ENCODE data around the gene PTPRQ. TPM values are rescaled to one million over a fixed set of nuclear protein-coding genes. Genes with fewer than 3 reads are reported as not detected.

PTPRQ gene
- polyA plus RNA-seq, 1 donor (not counting 4 experiments of a cell fraction or from before 2014, with no cell fraction given): 0.01 TPM

DNA sequence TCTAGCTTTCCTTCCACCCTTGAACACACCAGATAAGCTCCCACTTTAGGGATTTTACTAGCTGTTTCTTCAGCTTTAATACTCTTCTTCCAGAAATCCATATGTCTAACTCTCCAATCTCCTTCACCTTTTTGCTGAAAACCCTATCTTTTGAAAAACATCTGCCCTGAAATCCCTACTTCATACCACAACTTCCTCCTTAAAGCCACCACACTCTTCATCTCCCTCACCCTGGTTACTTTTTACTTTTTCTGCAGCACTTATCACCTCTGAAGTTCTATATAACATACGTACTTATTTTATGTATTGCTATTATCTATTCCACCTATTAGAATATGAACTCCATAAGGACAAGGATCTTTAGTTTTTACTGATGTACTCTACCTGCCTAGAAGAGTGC is 28.6 kb upstream of the PTPRQ start:
- TF ChIP-seq EZH2 (IDR thresholded peaks at IDR 0.05; ENCODE audit: low read length): no peak
- TF ChIP-seq, protein P1, sequence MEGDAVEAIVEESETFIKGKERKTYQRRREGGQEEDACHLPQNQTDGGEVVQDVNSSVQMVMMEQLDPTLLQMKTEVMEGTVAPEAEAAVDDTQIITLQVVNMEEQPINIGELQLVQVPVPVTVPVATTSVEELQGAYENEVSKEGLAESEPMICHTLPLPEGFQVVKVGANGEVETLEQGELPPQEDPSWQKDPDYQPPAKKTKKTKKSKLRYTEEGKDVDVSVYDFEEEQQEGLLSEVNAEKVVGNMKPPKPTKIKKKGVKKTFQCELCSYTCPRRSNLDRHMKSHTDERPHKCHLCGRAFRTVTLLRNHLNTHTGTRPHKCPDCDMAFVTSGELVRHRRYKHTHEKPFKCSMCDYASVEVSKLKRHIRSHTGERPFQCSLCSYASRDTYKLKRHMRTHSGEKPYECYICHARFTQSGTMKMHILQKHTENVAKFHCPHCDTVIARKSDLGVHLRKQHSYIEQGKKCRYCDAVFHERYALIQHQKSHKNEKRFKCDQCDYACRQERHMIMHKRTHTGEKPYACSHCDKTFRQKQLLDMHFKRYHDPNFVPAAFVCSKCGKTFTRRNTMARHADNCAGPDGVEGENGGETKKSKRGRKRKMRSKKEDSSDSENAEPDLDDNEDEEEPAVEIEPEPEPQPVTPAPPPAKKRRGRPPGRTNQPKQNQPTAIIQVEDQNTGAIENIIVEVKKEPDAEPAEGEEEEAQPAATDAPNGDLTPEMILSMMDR (optimal IDR thresholded peaks at IDR 0.05 in 1 of 3, IDR thresholded peaks at IDR 0.05 in 1 of 3, conservative IDR thresholded peaks at IDR 0.05 in 1 of 3; ENCODE audit: extremely low read depth in 1 of 3, insufficient read depth in 2 of 3, low read length in 3 of 3): no peak
- FAIRE-seq: no peak
- Histone ChIP-seq H3K9me3 (ENCODE audit: control insufficient read depth, low read depth, low read length) (no peaks in the 10 kb centered on the region), H3K4me1 (ENCODE audit: control insufficient read depth, extremely low read depth, insufficient read depth, low read length) (no peaks in the 10 kb centered on the region), H3K27me3 (ENCODE audit: control insufficient read depth, extremely low read depth, insufficient read depth, low read length) (no peaks in the 10 kb centered on the region), H3K79me2 (ENCODE audit: control insufficient read depth, insufficient read depth, low read length) (no peaks in the 10 kb centered on the region), H3K9me1 (ENCODE audit: control insufficient read depth, extremely low read depth, insufficient read depth, low read length) (no peaks in the 10 kb centered on the region), H3K9ac (ENCODE audit: control insufficient read depth, extremely low read depth, insufficient read depth, low read length) (no peak overlapping the region), H2AFZ (ENCODE audit: control insufficient read depth, low read length) (no peak overlapping the region), H3K4me2 (ENCODE audit: control insufficient read depth, extremely low read depth, insufficient read depth, low read depth, low read length) (no peak overlapping the region), H3K27ac (ENCODE audit: control insufficient read depth, insufficient read depth, low read length) (no peak overlapping the region), H3K4me3 (ENCODE audit: control insufficient read depth in 2 of 3, extremely low read depth in 1 of 3, insufficient read depth in 2 of 3, low read depth in 1 of 3, low read length in 3 of 3) (no peak overlapping the region), H3K36me3 (ENCODE audit: control insufficient read depth in 2 of 2, extremely low read depth in 1 of 2, insufficient read depth in 2 of 2, low read length in 2 of 2) (no peaks in the 10 kb centered on the region), H4K20me1 (ENCODE audit: control insufficient read depth, extremely low read depth, insufficient read depth, low read length) (no peaks in the 10 kb centered on the region)
- DNase-seq (ENCODE audit: low read depth, low spot score): no peak
- dilution Hi-C loops (cut with MboI; ENCODE audit: extremely low pct_ligation_motif_present, low sequenced_read_pairs): no loop called here

DNA sequence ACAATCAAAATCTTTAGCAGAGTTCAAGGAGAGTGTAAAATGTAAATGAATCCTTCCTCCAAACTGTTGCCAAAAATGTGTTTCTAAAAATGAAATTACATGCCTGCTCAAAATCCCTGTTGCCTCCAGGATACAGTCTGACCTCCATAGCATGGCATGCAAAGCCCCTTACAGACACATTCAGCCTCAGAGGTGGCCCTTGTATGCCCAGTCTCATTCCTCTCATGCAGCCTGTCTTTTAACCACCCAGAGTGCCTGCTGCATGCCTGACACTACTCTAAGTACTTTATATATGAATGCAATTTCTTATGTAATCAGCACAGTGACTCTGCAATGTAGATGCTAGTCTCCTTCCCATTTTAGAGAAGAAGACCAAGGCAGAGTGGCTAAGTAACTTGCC is 24.4 kb upstream of the PTPRQ start:
- no peak overlapping the region for H3K9ac ChIP-seq (ENCODE audit: control insufficient read depth, extremely low read depth, insufficient read depth, low read length)
- no peaks in the 10 kb centered on the region for H3K9me3 ChIP-seq (ENCODE audit: control insufficient read depth, low read depth, low read length)
- H3K4me1 ChIP-seq (ENCODE audit: control insufficient read depth, extremely low read depth, insufficient read depth, low read length): no peaks in the 10 kb centered on the region
- H3K27ac ChIP-seq (ENCODE audit: control insufficient read depth, insufficient read depth, low read length): no peak overlapping the region
- H3K4me2 ChIP-seq (ENCODE audit: control insufficient read depth, extremely low read depth, insufficient read depth, low read depth, low read length): no peak overlapping the region
- dilution Hi-C loops (cut with MboI; ENCODE audit: extremely low pct_ligation_motif_present, low sequenced_read_pairs): no loop called here
- DNase-seq (ENCODE audit: low read depth, low spot score): no peak
- H3K36me3 ChIP-seq (ENCODE audit: control insufficient read depth in 2 of 2, extremely low read depth in 1 of 2, insufficient read depth in 2 of 2, low read length in 2 of 2): no peaks in the 10 kb centered on the region
- FAIRE-seq: no peak
- no peaks in the 10 kb centered on the region for H3K27me3 ChIP-seq (ENCODE audit: control insufficient read depth, extremely low read depth, insufficient read depth, low read length)
- H4K20me1 ChIP-seq (ENCODE audit: control insufficient read depth, extremely low read depth, insufficient read depth, low read length): no peaks in the 10 kb centered on the region
- H2AFZ ChIP-seq (ENCODE audit: control insufficient read depth, low read length): no peak overlapping the region
- H3K9me1 ChIP-seq (ENCODE audit: control insufficient read depth, extremely low read depth, insufficient read depth, low read length): no peaks in the 10 kb centered on the region
- H3K4me3 ChIP-seq (ENCODE audit: control insufficient read depth in 2 of 3, extremely low read depth in 1 of 3, insufficient read depth in 2 of 3, low read depth in 1 of 3, low read length in 3 of 3): no peak overlapping the region
- TF ChIP-seq EZH2 (IDR thresholded peaks at IDR 0.05; ENCODE audit: low read length): no peak
- TF ChIP-seq, protein P1 (optimal IDR thresholded peaks at IDR 0.05 in 1 of 3, IDR thresholded peaks at IDR 0.05 in 1 of 3, conservative IDR thresholded peaks at IDR 0.05 in 1 of 3; ENCODE audit: extremely low read depth in 1 of 3, insufficient read depth in 2 of 3, low read length in 3 of 3): no peak
- H3K79me2 ChIP-seq (ENCODE audit: control insufficient read depth, insufficient read depth, low read length): no peaks in the 10 kb centered on the region

Data from keratinocyte (primary cell).